Endothelial cell of umbilical vein (primary cell): ENCODE results near the gene ADCY2. TPM values are rescaled to one million over a fixed set of nuclear protein-coding genes. Genes with fewer than 3 reads are reported as not detected.

Experiments used
- BruUV-seq: library from RNA; stranded (reverse); fragments of 400-500 nt; replicated peaks from 2 replicates; lab custom pipeline; 2021; lab: Mats Ljungman, UMichigan
- CTCF ChIA-PET: fragments of 300-600, 350-600 bp; sonication (Branson Sonifier 250); formaldehyde crosslinking; loops from one replicate; lab custom pipeline; 2021; ENCODE audit warnings: antibody characterized with exemption, inconsistent platforms; lab: Charles Lee
- POLR2A ChIA-PET: fragments of 300-600, 350-600 bp; sonication (Branson Sonifier 250); formaldehyde crosslinking; loops from one replicate; lab custom pipeline; 2021; ENCODE audit warnings: antibody characterized with exemption, inconsistent platforms; lab: Charles Lee
- DNase-seq: peaks from one replicate; pipeline ENCODE4 v3.0.0-alpha.2; 2011; ENCODE audit warnings: low read depth, low spot score
- FAIRE-seq: peaks from 2 replicates; lab custom pipeline; 2011; peaks lifted over from hg19 to GRCh38; lab: Jason Lieb, UNC
- H2AFZ ChIP-seq: 2 replicates; pipeline ENCODE4 v1.6.0; 2012; ENCODE audit warnings: low read depth, low read length, control low read depth, inconsistent platforms
- H3K27ac ChIP-seq: 2 replicates; pipeline ENCODE4 v1.5.1; 2011; ENCODE audit warnings: low read depth, mild to moderate bottlenecking, control low read depth, low read length, moderate library complexity; ENCODE audit not compliant: insufficient read depth
- H3K27me3 ChIP-seq, 2 experiments: 2 replicates each; pipeline versions ENCODE4 v1.6.0 to v1.6.1; 2011; ENCODE audit warnings: low read length in 2 of 2, mixed read lengths in 1 of 2; ENCODE audit not compliant: control insufficient read depth in 2 of 2, insufficient read depth in 2 of 2
- H3K36me3 ChIP-seq, 2 experiments: 2 replicates in 1 of 2; 3 replicates in 1 of 2; pipeline ENCODE4 v1.5.1; 2011; ENCODE audit warnings: low read length in 2 of 2, mild to moderate bottlenecking in 1 of 2, moderate library complexity in 1 of 2; ENCODE audit not compliant: control insufficient read depth in 2 of 2, insufficient read depth in 2 of 2; ENCODE audit errors: extremely low read depth in 1 of 2
- H3K4me1 ChIP-seq: 3 replicates; pipeline ENCODE4 v1.5.1; 2011; ENCODE audit warnings: mild to moderate bottlenecking, low read length; ENCODE audit not compliant: control insufficient read depth, insufficient read depth; ENCODE audit errors: extremely low read depth
- H3K4me2 ChIP-seq: 2 replicates; pipeline ENCODE4 v1.6.1; 2011; ENCODE audit warnings: low read length, control low read depth, mixed read lengths; ENCODE audit not compliant: insufficient read depth
- H3K4me3 ChIP-seq, 3 experiments: fragments of 200-600 bp in 1 of 3; sonication (generic), shearing (Covaris generic) in 1 of 3; replicated peaks in 1 of 3; 2 replicates each; pipeline ENCODE4 v1.5.1; 2011 to 2016; ENCODE audit warnings: control low read depth in 3 of 3, low read length in 3 of 3, mild to moderate bottlenecking in 2 of 3, inconsistent platforms in 1 of 3, low read depth in 1 of 3, moderate library complexity in 1 of 3; ENCODE audit not compliant: insufficient read depth in 1 of 3
- H3K79me2 ChIP-seq: 2 replicates; pipeline ENCODE4 v1.6.0; 2012; ENCODE audit warnings: low read length, inconsistent platforms; ENCODE audit not compliant: control insufficient read depth, insufficient read depth
- H3K9ac ChIP-seq: replicated peaks from 2 replicates; pipeline ENCODE3; 2011; ENCODE audit warnings: low read length, control low read depth; ENCODE audit not compliant: insufficient read depth; ENCODE audit errors: extremely low read depth
- H3K9me1 ChIP-seq: replicated peaks from 3 replicates; pipeline ENCODE4 v1.6.0; 2011; ENCODE audit warnings: mild to moderate bottlenecking, low read length; ENCODE audit not compliant: control insufficient read depth, insufficient read depth; ENCODE audit errors: extremely low read depth
- H3K9me3 ChIP-seq: replicated peaks from 2 replicates; pipeline ENCODE4 v1.5.1; 2012; ENCODE audit warnings: low read length, inconsistent platforms; ENCODE audit not compliant: control insufficient read depth, insufficient read depth
- H4K20me1 ChIP-seq: replicated peaks from 2 replicates; pipeline ENCODE3; 2011; ENCODE audit warnings: mild to moderate bottlenecking, low read length; ENCODE audit not compliant: control insufficient read depth, insufficient read depth; ENCODE audit errors: extremely low read depth
- EZH2 ChIP-seq: IDR thresholded peaks from 2 replicates; pipeline ENCODE4 v1.6.1; 2012; ENCODE audit warnings: borderline replicate concordance, low read depth, mild to moderate bottlenecking, moderate library complexity, low read length, inconsistent platforms; ENCODE audit not compliant: severe bottlenecking
- FOS ChIP-seq: IDR thresholded peaks from 2 replicates; pipeline ENCODE4 v1.6.1; 2011; ENCODE audit warnings: mild to moderate bottlenecking, low read length, moderate library complexity, borderline replicate concordance; ENCODE audit not compliant: insufficient read depth
- GATA2 ChIP-seq: IDR thresholded peaks from 2 replicates; pipeline ENCODE4 v1.7.0; 2011; ENCODE audit warnings: low read depth, mild to moderate bottlenecking, moderate library complexity, mixed read lengths, low read length; ENCODE audit not compliant: insufficient read length, insufficient read depth
- JUN ChIP-seq: IDR thresholded peaks from 2 replicates; pipeline ENCODE4 v1.6.1; 2011; ENCODE audit warnings: borderline replicate concordance, low read depth; ENCODE audit not compliant: insufficient read length, insufficient read depth
- MYC ChIP-seq: IDR thresholded peaks from one replicate; pipeline ENCODE4 v1.6.1; 2011; ENCODE audit warnings: mild to moderate bottlenecking, low read depth, low read length
- POLR2A ChIP-seq: IDR thresholded peaks from 2 replicates; pipeline ENCODE4 v1.6.1; 2012; ENCODE audit warnings: low read depth, mild to moderate bottlenecking, control low read depth, low read length
- POLR2AphosphoS5 ChIP-seq: IDR thresholded peaks from 2 replicates; pipeline ENCODE4 v1.6.1; 2012; ENCODE audit warnings: low read depth, mild to moderate bottlenecking, control low read depth, low read length, moderate library complexity; ENCODE audit not compliant: insufficient read depth
- dilution Hi-C: fragments of 300-500 bp; cut with MboI; formaldehyde crosslinking; loops from one replicate; pipeline ENCODE4 v1.15.0; 2019; ENCODE audit warnings: low sequenced_read_pairs; ENCODE audit not compliant: extremely low pct_ligation_motif_present
- intact Hi-C: fragments of 100-400 bp; cut with micrococcal nuclease; formaldehyde crosslinking; loops from one replicate; pipeline ENCODE4 v1.10.0; 2022
- polyA plus RNA-seq, 4 experiments: library from polyadenylated mRNA; depleted of rRNA in 3 of 4; stranded (reverse) in 3 of 4; unstranded in 1 of 4; fragments of >200 nt; gene quantifications; 2 replicates each; pipeline versions ENCODE4 v1.2.1 to v1.2.3, GENCODE V29; 2011 to 2012; ENCODE audit warnings: missing spikeins in 1 of 4
- total RNA-seq: library from RNA; stranded (reverse); gene quantifications from 2 replicates; pipeline ENCODE4 v1.2.3, GENCODE V29; 2021
- TF ChIP-seq, protein P1 (sequence below): IDR thresholded peaks from 2 replicates; pipeline ENCODE4 v1.6.1; 2011; ENCODE audit not compliant: insufficient read depth, insufficient read length
- TF ChIP-seq, protein P2 (sequence below), 2 donors: IDR thresholded peaks; 1 replicate in 1 of 2; 2 replicates in 1 of 2; pipeline ENCODE4 v1.5.1; 2011; ENCODE audit warnings: low read length in 2 of 2, mild to moderate bottlenecking in 2 of 2, moderate library complexity in 2 of 2, control low read depth in 1 of 2, inconsistent platforms in 1 of 2, low read depth in 1 of 2; ENCODE audit not compliant: insufficient read depth in 1 of 2; ENCODE audit errors: extremely low read depth in 1 of 2

Gene ADCY2
- total and polyA plus RNA-seq, 2 donors (not counting 3 experiments of a cell fraction or from before 2014, with no cell fraction given), result under 0.01 TPM; not detected in 1

DNA sequence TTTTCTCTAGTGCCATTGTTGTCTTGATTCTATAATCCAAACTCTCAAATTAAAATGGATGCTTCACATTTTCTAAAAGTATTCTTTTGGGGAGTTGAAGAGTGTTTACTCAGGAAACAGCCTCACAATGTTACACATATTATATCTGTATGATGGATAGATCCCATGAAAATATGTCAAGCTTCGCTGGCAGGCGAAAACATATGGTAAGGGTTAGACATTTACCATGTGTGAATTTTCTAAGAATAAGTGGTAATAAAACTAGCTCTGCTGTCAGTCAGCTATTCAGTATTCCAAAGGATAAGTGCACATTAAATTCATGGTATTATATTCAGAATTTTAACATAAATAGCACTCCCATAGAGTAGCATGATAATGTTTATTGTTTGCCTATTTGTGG is 13.3 kb upstream of the ADCY2 start:
- Histone ChIP-seq H4K20me1 (no peaks in the 10 kb centered on the region), H3K27me3 (no peaks in the 10 kb centered on the region), H3K4me3 (no peak overlapping the region), H3K9ac (no peak overlapping the region), H3K27ac (no peak overlapping the region), H3K4me2 (no peak overlapping the region), H3K9me1 (no peaks in the 10 kb centered on the region), H3K4me1 (no peaks in the 10 kb centered on the region), H3K9me3 (peaks cover 3% of the 10 kb centered on the region), H3K79me2 (no peaks in the 10 kb centered on the region), H3K36me3 (no peaks in the 10 kb centered on the region), H2AFZ (no peak overlapping the region)
- POLR2A ChIA-PET, result no interaction called here
- TF ChIP-seq EZH2 (no peak), MYC (no peak), POLR2A (no peak), GATA2 (no peak), JUN (no peak), POLR2AphosphoS5 (no peak), FOS (no peak)
- TF ChIP-seq, protein P1, sequence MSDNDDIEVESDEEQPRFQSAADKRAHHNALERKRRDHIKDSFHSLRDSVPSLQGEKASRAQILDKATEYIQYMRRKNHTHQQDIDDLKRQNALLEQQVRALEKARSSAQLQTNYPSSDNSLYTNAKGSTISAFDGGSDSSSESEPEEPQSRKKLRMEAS, result no peak
- TF ChIP-seq, protein P2, sequence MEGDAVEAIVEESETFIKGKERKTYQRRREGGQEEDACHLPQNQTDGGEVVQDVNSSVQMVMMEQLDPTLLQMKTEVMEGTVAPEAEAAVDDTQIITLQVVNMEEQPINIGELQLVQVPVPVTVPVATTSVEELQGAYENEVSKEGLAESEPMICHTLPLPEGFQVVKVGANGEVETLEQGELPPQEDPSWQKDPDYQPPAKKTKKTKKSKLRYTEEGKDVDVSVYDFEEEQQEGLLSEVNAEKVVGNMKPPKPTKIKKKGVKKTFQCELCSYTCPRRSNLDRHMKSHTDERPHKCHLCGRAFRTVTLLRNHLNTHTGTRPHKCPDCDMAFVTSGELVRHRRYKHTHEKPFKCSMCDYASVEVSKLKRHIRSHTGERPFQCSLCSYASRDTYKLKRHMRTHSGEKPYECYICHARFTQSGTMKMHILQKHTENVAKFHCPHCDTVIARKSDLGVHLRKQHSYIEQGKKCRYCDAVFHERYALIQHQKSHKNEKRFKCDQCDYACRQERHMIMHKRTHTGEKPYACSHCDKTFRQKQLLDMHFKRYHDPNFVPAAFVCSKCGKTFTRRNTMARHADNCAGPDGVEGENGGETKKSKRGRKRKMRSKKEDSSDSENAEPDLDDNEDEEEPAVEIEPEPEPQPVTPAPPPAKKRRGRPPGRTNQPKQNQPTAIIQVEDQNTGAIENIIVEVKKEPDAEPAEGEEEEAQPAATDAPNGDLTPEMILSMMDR (IDR thresholded peaks at IDR 0.05; ENCODE audit: extremely low read depth in 1 of 2, insufficient read depth in 1 of 2, low read depth in 1 of 2, low read length in 2 of 2), result no peak
- DNase-seq (no peak), FAIRE-seq (no peak)
- intact Hi-C loops, result no loop called here
- dilution Hi-C loops, result no loop called here
- CTCF ChIA-PET, result no interaction called here
- no TSS peak for BruUV-seq
